HG03460 (cell line): ENCODE measurements around the gene VLDLR.

Experiments used
- ATAC-seq: cut with Tn5 transposase; IDR thresholded peaks from one replicate; pipeline ENCODE4 v1.9.1; 2021; ENCODE audit not compliant: unreplicated experiment

VLDLR gene

GRCh38 chr9:2621722-2622460 is at the start of gene VLDLR:
Gene VLDLR, plus strand, starts transcription at chr9:2621787. Its CDS starts 403 bp downstream, at chr9:2622190.
- peak; percentile 42 for ATAC-seq

GRCh38 chr9:2574203-2574602 is 47.4 kb upstream of the VLDLR start:
- ATAC-seq = no peak

- no peak for ATAC-seq
These were observed 45.0 kb upstream of the VLDLR start for GRCh38 chr9:2576631-2577030.

DNA sequence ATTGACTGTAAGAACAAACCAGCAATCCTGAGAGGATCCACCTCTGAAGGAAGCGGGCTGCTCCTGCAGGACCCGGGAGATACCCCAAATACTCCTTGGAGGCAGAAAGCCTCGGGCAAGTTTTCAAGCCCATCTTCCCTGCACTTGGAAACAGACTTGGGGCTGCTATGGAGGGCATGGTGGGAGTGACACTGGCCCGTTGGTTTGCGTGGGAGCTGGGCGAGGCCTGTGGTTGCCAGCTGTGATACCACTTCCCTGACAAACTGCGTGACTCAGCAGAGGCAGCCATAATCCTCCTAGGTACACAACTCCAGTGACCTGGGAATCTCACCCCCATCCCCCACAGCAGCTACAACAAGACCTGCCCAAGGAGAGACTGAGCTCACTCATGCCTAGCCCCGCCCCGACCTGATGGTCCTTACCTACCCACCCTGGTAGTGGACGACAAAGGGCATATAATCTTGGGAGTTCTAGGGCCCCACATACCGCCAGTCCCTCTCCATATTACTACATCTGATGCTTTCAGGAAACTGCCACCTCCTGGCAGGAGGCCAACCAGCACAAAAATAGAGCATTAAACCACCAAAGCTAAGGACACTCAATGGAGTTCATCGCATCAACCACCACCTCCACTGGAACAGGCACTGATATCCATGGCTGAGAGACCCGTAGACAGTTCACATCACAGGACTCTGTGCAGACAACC is 38.1 kb upstream of the VLDLR start:
- ATAC-seq = no peak

DNA sequence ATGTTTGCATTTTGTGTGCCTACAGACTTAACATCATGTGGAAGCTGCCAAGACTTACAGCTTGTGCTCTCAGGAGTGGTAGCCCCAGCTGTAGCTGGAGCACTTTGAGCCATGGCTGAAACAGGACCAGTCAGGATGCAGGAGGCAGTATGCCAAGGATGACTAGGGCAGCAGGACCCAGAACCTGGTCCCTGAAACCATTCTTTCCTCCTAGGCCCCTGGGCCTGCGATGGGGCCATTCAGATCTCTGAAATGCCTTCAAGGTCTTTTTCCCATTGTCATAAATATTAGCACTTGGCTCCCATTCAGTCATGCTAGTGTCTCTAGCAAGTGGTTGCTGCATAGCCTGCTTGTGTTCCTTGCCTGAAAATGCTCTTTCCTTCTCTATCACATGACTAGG is 29.6 kb upstream of the VLDLR start:
- no peak for ATAC-seq

- no peak for ATAC-seq
These were observed 27.8 kb upstream of the VLDLR start for GRCh38 chr9:2593744-2594143.

DNA sequence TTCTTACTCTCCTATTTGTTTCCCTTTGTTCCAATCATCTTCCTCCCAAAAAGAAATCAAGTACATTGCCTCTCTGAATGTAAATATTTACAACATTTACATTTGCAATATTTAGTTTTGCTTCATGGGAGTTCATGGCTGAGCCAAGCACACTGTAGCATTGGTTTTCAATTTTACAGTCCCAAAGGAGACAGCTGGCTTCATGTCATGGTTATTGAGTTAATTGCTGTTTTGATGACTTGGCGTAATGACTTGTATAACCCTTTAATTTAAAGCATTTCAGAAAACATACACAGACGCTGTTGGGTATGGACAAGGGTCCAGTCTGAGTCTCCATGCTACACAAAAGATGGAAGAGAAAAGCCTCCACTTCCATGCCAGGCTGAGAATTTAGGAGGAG is 25.6 kb upstream of the VLDLR start:
- ATAC-seq = no peak

DNA sequence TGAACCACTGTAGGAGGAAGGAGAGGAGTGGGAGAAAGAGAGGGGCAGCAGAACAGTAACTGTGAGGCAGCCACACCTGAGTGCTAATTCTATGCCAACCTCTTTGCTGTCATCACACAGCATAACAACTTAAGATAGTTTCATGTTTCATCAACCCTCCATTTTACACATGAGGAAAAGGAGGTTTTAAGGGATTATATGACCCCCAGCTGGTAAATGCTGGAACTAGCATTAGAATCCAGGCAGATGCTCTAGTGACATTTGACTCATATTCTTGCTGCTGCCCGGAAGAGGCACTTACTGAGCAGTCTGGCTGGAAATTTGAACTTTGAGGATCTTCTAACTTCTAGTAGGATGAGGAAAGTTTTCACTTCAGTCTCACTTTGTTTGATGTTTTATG is 24.1 kb upstream of the VLDLR start:
- ATAC-seq = no peak

DNA sequence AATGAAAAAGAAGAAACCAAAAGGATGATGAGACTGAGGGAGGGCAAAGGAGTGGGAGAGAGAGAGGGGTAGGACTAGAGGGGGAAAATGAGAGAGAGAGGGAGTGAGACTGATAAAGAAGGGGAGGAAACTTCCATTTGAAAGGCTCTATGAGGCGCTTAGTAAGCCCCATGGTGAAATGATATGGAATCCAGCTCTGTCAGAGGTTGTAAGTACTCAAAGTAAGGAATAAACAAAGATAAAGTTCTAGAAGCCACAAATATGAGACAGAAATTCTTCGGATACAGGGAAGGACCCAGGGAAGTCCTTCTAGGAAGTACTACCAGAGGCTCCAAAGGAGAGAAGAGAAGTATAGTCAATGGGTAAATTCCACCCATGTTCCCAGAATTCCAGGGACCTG is 21.7 kb upstream of the VLDLR start:
- no peak for ATAC-seq

- ATAC-seq = no peak
These were observed 21.3 kb upstream of the VLDLR start for GRCh38 chr9:2600307-2600706.

DNA sequence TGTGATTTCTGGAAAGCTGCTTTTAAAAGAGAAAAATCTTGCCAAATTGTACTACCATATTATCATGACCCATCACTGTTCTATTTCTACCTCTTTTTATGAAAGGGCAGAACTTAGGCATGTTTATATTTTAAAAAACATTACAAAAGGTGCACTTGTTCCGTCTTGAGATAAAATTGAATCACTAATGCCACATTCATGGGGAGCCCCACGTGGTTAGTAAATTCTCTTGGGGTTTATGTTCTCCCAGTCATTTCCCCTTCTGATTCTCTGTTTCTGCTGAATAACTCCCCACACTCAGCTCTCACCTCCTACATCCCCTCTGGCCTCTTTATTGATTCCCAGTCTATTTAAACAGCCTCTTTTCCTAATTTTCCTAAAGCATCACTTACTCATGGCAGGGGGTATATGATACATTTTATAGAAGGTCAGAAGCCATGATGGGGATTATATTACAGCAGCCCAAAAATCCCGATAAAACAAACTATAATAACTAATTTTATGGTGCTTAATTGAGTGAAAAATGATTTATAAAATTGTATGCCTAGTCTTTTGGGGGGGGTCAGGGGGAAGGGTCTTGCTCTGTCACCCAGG is 19.7 kb upstream of the VLDLR start:
- ATAC-seq = no peak

DNA sequence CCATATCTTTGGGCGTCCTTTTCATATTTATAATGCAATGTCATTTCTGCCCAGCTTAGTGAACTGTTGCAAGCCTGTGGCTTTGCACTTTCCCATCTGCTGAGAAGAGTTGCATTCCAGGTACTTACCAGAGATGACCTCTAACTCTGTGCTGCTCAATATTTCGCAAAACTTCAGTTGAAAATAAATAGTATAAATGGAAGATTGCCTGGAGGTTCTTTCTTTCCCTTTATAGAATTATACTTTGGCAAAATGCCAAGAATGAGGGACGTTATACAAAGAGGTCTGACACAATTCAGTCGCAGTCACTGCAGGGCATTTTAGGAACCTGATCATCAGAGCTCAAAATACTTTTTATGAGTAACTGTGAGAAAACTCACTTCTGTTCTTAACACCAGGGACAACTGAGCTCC is 18.9 kb upstream of the VLDLR start:
- peak; percentile 59 for ATAC-seq

DNA sequence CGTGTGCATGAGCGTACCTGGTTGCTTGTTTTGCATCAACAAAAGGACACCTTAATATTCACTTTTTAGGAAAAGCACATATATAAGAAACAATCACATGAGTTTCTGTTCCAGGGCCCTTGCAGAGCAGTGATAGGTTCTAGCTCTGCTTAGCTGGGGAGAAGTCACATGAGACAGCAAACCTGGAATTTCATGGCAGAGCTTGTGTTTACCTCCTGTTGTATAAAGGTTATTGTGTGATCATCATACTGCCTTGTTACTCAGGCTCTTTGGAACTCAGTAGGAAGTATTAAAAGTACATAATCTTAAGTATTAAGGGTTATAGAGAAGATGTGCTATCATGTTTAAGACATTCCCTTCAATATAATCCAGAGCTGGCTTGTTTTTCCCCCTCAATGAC is 18.0 kb upstream of the VLDLR start:
- no peak for ATAC-seq

DNA sequence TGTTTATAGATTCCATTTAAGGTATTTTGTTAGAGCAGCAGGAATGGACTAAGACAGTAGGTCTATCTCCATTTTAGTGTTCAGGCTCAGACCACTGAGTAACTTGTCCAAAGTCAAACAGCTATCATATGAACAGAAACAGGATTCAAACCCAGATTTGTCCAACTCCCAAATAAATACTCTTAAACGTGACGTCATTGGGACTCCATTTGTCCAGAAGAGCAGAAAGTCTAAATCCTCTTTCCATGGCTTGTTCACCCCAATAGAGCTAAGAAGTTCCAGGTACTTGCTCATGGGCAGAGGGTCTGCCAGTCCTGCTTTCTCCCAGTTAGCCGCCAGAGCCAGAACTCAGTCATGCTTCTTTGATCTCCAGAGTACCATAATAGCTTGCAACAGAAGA is 16.3 kb upstream of the VLDLR start:
- no peak for ATAC-seq

DNA sequence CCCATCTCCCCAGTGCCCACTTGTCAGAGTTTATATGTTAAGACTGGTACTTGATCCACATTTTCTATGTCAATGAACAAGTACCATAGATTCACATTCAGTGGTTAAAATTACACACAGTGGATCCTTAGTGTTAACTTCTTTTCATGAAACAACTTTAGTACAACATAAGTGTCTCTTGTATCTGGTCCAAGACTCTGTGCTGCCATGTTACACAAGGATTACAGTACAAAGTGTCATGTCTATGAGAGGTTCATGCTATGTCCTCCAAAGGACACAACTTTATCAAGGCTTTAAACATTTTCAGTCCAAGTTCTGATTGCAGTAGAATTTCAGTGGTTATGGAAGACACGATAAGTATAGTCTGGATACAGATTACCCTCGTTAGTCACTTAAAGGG is 13.3 kb upstream of the VLDLR start:
- ATAC-seq = no peak

- ATAC-seq = no peak
These were observed 10.6 kb upstream of the VLDLR start for GRCh38 chr9:2610985-2611384.

DNA sequence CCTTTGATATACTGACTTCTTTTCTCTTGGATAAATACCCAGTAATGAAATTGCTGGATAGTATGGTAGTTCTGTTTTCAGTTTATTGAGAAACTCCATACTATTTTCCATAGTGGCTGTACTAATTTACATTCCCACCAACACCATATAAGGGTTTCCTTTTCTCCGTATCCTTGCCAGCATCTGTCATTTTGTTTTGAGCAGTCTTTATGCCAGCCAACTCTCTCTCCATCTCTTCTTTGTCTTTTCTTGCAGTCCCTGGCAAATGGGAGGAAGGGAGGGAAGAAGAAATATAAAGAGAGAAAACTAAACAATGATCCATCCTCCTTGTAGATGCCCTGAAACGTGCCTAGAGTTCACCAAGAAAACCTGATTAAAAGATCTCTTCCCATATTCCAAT is 9.6 kb upstream of the VLDLR start:
- ATAC-seq = no peak

DNA sequence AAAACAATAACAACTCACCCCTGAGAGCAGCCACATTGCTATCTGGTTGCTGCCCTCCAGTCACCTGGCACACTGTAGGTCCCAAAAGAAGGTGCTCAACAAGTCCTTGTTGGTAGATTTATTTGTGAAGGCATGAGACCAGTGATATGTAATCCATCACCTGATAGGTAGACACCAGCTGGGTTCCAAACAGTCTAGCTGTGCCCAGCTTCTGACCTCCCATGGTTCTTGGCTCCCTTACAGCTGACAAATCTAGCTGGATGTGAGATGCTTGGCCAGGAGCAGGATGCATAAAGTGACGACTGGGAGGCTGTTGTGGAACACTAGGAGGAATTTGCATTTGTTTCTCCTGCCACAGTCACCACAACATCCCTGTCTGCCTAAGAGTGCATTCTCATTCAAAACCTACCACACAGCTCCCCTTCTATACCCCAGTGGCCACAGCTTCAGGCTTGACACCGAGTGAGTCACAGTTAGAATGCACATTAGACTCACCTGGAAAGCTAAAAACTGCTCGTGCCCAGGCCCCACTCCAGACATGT is 7.8 kb upstream of the VLDLR start:
- no peak for ATAC-seq

DNA sequence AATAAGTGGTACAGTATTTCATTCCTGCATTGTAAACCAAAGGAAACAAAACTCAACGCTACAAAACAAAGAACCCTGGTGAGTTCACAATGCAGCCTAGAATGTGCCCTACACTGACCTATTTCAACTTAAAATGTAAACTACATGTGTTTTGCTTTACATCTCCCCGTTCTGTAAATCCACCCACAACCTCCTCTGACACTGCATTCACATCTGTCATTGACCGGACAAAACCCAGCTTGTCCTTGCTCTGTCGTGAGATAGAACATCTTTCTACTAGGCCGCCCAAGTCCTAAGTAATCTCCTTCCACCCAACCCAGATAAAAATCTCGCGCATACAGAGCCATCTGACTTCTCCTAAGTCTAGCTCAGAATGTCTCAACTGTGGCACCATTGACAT is 6.1 kb upstream of the VLDLR start:
- no peak for ATAC-seq

DNA sequence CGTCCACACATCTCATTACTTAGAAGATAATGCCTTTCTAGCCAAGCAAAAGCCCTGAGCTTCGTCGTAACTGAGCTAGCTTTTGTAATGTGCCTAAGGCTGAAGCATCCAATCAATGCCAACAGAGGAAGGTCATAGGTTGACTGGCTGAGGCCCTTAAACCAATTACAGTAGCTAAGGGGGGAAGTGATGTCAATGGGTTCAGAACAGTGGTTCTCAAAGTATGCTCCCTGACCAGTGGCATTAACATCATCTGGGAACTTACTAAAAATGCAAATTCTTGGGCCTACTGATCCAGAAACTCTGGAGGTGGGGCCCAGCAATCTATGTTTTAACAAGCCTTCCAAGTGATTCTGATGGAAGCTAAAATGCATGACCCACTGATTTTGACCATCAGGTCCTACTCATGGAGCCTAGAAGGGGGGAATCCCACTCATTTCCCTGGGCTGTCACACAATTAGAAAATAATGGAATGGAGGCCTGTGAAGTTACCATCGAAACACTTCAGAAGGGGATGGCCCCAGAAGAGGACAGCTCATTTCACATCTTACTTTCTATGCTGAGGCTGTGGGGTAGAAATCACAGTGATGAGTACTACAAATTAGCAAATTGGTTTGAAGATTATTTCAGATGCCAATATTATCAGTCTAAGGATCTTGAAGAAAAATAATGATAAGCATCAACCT is 4.8 kb upstream of the VLDLR start:
- peak; percentile 35 for ATAC-seq

- ATAC-seq = no peak
These were observed 3.3 kb upstream of the VLDLR start for GRCh38 chr9:2618289-2618688.
